HEK293 (cell line): ENCODE data around the gene ZNF280A.

Experiments
- KLF8 ChIP-seq: fragments of 450-650 bp; formaldehyde crosslinking; IDR thresholded peaks from 2 replicates; pipeline ENCODE4 v1.5.1; 2016; ENCODE audit warnings: missing biosample characterization, missing genetic modification characterization
- SETDB1 ChIP-seq: IDR thresholded peaks from one replicate; pipeline ENCODE4 v1.6.1; 2017; ENCODE audit warnings: mild to moderate bottlenecking, low read length, moderate library complexity, mixed read lengths; ENCODE audit not compliant: insufficient read length
- SP2 ChIP-seq: fragments of 450-650 bp; formaldehyde crosslinking; IDR thresholded peaks from 2 replicates; pipeline ENCODE4 v1.5.1; 2016; ENCODE audit warnings: missing biosample characterization, missing genetic modification characterization
- YY1 ChIP-seq: fragments of 450-650 bp; formaldehyde crosslinking; IDR thresholded peaks from 2 replicates; pipeline ENCODE4 v1.5.1; 2018; ENCODE audit warnings: missing biosample characterization, missing genetic modification characterization
- ZBTB17 ChIP-seq: fragments of 450-650 bp; formaldehyde crosslinking; IDR thresholded peaks from 2 replicates; pipeline ENCODE4 v1.5.1; 2016; ENCODE audit warnings: missing biosample characterization, missing genetic modification characterization
- ZBTB8A ChIP-seq: fragments of 450-650 bp; formaldehyde crosslinking; IDR thresholded peaks from 2 replicates; pipeline ENCODE4 v1.5.1; 2016; ENCODE audit warnings: missing biosample characterization, missing genetic modification characterization
- ZEB2 ChIP-seq: fragments of 450-650 bp; formaldehyde crosslinking; IDR thresholded peaks from 2 replicates; pipeline ENCODE4 v1.5.1; 2016; ENCODE audit warnings: missing biosample characterization, missing genetic modification characterization
- ZFHX2 ChIP-seq: fragments of 450-650 bp; formaldehyde crosslinking; conservative IDR thresholded peaks from 2 replicates; pipeline ENCODE4 v1.5.1; 2016; ENCODE audit warnings: missing biosample characterization, missing genetic modification characterization
- ZFP69B ChIP-seq: fragments of 450-650 bp; formaldehyde crosslinking; IDR thresholded peaks from 2 replicates; pipeline ENCODE4 v1.5.1; 2016; ENCODE audit warnings: missing biosample characterization, missing genetic modification characterization
- ZNF112 ChIP-seq: fragments of 450-650 bp; formaldehyde crosslinking; IDR thresholded peaks from 2 replicates; pipeline ENCODE4 v1.5.0; 2017; ENCODE audit warnings: missing biosample characterization, missing genetic modification characterization
- ZNF146 ChIP-seq: fragments of 450-650 bp; formaldehyde crosslinking; IDR thresholded peaks from 2 replicates; pipeline ENCODE4 v1.5.1; 2016; ENCODE audit warnings: missing biosample characterization, missing genetic modification characterization
- ZNF221 ChIP-seq: fragments of 450-650 bp; formaldehyde crosslinking; IDR thresholded peaks from 2 replicates; pipeline ENCODE4 v1.5.1; 2017; ENCODE audit warnings: missing biosample characterization, missing genetic modification characterization, borderline replicate concordance
- ZNF266 ChIP-seq: fragments of 450-650 bp; formaldehyde crosslinking; IDR thresholded peaks from 2 replicates; pipeline ENCODE4 v1.5.1; 2016; ENCODE audit warnings: missing biosample characterization, missing genetic modification characterization, low read depth
- ZNF366 ChIP-seq: fragments of 450-650 bp; formaldehyde crosslinking; conservative IDR thresholded peaks from 2 replicates; pipeline ENCODE4 v1.5.1; 2016; ENCODE audit warnings: missing biosample characterization, missing genetic modification characterization
- ZNF391 ChIP-seq: fragments of 450-650 bp; formaldehyde crosslinking; IDR thresholded peaks from 2 replicates; pipeline ENCODE4 v1.5.1; 2016; ENCODE audit warnings: low read depth, missing biosample characterization, missing genetic modification characterization, borderline replicate concordance
- ZNF394 ChIP-seq: fragments of 450-650 bp; formaldehyde crosslinking; IDR thresholded peaks from 2 replicates; pipeline ENCODE4 v1.5.1; 2016; ENCODE audit warnings: missing biosample characterization, missing genetic modification characterization, mild to moderate bottlenecking, moderate library complexity, borderline replicate concordance
- ZNF423 ChIP-seq: fragments of 450-650 bp; formaldehyde crosslinking; IDR thresholded peaks from 2 replicates; pipeline ENCODE4 v1.5.1; 2016; ENCODE audit warnings: missing biosample characterization, missing genetic modification characterization
- ZNF473 ChIP-seq: fragments of 450-650 bp; formaldehyde crosslinking; IDR thresholded peaks from 2 replicates; pipeline ENCODE4 v1.5.1; 2017; ENCODE audit warnings: missing biosample characterization, missing genetic modification characterization
- ZNF555 ChIP-seq: fragments of 450-650 bp; formaldehyde crosslinking; conservative IDR thresholded peaks from 2 replicates; pipeline ENCODE4 v1.5.1; 2017; ENCODE audit warnings: missing biosample characterization, mild to moderate bottlenecking, missing genetic modification characterization, inconsistent platforms
- ZNF560 ChIP-seq: fragments of 450-650 bp; formaldehyde crosslinking; IDR thresholded peaks from 2 replicates; pipeline ENCODE4 v1.5.1; 2017; ENCODE audit warnings: missing biosample characterization, missing genetic modification characterization, borderline replicate concordance
- ZNF596 ChIP-seq: fragments of 450-650 bp; IDR thresholded peaks from 2 replicates; pipeline ENCODE4 v1.5.0; 2018; ENCODE audit warnings: missing biosample characterization, mild to moderate bottlenecking, missing genetic modification characterization, moderate library complexity
- ZNF621 ChIP-seq: fragments of 450-650 bp; formaldehyde crosslinking; IDR thresholded peaks from 2 replicates; pipeline ENCODE4 v1.5.1; 2017; ENCODE audit warnings: missing biosample characterization, missing genetic modification characterization
- ZNF785 ChIP-seq: fragments of 450-650 bp; formaldehyde crosslinking; IDR thresholded peaks from 2 replicates; pipeline ENCODE4 v1.5.1; 2016; ENCODE audit warnings: missing biosample characterization, missing genetic modification characterization
- ZNF791 ChIP-seq: fragments of 450-650 bp; formaldehyde crosslinking; IDR thresholded peaks from 2 replicates; pipeline ENCODE4 v1.5.1; 2016; ENCODE audit warnings: missing biosample characterization, missing genetic modification characterization
- ZNF830 ChIP-seq: fragments of 450-650 bp; IDR thresholded peaks from 2 replicates; pipeline ENCODE4 v1.5.0; 2018; ENCODE audit warnings: missing biosample characterization, missing genetic modification characterization, low read depth, mild to moderate bottlenecking, moderate library complexity
- ZSCAN23 ChIP-seq: fragments of 450-650 bp; formaldehyde crosslinking; IDR thresholded peaks from 2 replicates; pipeline ENCODE4 v1.5.1; 2016; ENCODE audit warnings: missing biosample characterization, missing genetic modification characterization
- TF ChIP-seq, protein P1 (sequence below): fragments of 450-650 bp; formaldehyde crosslinking; IDR thresholded peaks from 2 replicates; pipeline ENCODE4 v1.5.1; 2017; ENCODE audit warnings: missing biosample characterization, missing genetic modification characterization
- TF ChIP-seq, protein P2 (sequence below): fragments of 450-650 bp; formaldehyde crosslinking; IDR thresholded peaks from 2 replicates; pipeline ENCODE4 v1.5.1; 2016; ENCODE audit warnings: missing biosample characterization, missing genetic modification characterization
- TF ChIP-seq, protein P3 (sequence below): fragments of 450-650 bp; formaldehyde crosslinking; conservative IDR thresholded peaks from 2 replicates; pipeline ENCODE4 v1.5.1; 2016; ENCODE audit warnings: low read depth, missing biosample characterization, missing genetic modification characterization
- TF ChIP-seq, protein P4 (sequence below): fragments of 450-650 bp; formaldehyde crosslinking; IDR thresholded peaks from 2 replicates; pipeline ENCODE4 v1.5.1; 2016; ENCODE audit warnings: missing biosample characterization, missing genetic modification characterization

The ZNF280A gene

DNA sequence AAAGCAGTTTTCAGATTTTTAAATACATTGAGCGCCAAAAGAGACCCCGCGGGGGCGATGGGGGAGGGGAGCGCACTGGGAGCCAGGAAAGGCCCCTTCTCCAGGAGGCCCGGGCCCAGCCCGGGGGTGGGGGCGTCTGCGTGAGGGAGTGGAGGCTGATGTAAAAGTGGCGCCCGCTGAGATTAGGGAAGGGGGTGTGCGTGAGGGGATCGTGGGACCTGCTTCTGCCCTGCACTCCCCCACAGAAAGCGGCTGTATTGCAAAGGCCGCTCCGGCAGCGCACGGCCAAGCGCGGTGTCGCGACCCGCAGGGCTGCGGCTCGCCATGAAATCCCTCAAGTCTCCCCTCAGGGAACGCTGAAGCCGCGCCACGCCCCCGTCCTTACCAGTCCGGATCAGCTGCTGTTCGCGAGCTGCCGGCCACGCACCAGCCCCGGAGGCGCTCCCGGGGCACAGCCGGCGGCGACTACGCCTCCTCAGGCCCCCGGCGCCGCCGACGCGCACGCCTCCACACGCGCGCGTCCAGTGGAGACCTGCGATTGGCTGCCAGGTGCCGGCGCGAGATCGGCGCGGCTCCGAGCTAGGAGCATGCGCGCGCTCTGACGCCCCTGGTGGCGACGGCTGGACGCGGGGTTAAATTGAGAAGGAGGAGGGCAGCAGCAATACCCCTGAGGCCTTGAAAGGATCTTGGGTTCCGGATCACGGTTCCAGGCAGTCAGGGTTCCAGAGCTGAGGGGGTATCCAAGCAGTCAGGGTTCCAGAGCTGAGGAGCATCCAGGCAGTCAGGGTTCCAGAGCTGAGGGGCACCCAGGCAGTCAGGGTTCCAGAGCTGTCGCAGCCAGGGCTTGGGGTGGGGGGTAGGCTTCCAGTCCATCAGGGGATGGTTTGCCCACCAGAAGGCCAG is 11.5 kb downstream of the ZNF280A start, which contains the start of gene ZNF280B (continued):
- TF ChIP-seq ZBTB8A (tag by site-specific recombination) (no peak), ZNF785 (tag by site-specific recombination) (no peak), ZSCAN23 (tag by site-specific recombination) (no peak), ZNF830 (tag by site-specific recombination) (no peak), ZFHX2 (tag by site-specific recombination) (peak; percentile 98), ZNF473 (tag by site-specific recombination) (no peak), KLF8 (peak; percentile 45; the same call in 1 of the 2 replicates), ZNF621 (tag by site-specific recombination) (no peak), ZEB2 (tag by site-specific recombination) (no peak), ZNF394 (tag by site-specific recombination) (no peak), ZNF791 (tag by site-specific recombination) (no peak), ZNF112 (no peak), ZNF221 (no peak), SETDB1 (no peak), ZNF555 (tag by site-specific recombination) (no peak), ZBTB17 (tag by site-specific recombination) (no peak), ZNF560 (tag by site-specific recombination) (no peak), ZNF596 (tag by site-specific recombination) (no peak; the same call in 1 of the 2 replicates), SP2 (tag by site-specific recombination) (peak; percentile 51; the same call in 1 of the 2 replicates), ZFP69B (no peak), ZNF391 (tag by site-specific recombination) (no peak), ZNF423 (tag by site-specific recombination) (no peak), YY1 (tag by site-specific recombination) (no peak; the same call in 1 of the 2 replicates), ZNF366 (tag by site-specific recombination) (no peak), ZNF266 (tag by site-specific recombination) (no peak), ZNF146 (tag by site-specific recombination) (no peak)
- TF ChIP-seq, protein P1, sequence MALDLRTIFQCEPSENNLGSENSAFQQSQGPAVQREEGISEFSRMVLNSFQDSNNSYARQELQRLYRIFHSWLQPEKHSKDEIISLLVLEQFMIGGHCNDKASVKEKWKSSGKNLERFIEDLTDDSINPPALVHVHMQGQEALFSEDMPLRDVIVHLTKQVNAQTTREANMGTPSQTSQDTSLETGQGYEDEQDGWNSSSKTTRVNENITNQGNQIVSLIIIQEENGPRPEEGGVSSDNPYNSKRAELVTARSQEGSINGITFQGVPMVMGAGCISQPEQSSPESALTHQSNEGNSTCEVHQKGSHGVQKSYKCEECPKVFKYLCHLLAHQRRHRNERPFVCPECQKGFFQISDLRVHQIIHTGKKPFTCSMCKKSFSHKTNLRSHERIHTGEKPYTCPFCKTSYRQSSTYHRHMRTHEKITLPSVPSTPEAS (tag by site-specific recombination) = no peak
- TF ChIP-seq, protein P2, sequence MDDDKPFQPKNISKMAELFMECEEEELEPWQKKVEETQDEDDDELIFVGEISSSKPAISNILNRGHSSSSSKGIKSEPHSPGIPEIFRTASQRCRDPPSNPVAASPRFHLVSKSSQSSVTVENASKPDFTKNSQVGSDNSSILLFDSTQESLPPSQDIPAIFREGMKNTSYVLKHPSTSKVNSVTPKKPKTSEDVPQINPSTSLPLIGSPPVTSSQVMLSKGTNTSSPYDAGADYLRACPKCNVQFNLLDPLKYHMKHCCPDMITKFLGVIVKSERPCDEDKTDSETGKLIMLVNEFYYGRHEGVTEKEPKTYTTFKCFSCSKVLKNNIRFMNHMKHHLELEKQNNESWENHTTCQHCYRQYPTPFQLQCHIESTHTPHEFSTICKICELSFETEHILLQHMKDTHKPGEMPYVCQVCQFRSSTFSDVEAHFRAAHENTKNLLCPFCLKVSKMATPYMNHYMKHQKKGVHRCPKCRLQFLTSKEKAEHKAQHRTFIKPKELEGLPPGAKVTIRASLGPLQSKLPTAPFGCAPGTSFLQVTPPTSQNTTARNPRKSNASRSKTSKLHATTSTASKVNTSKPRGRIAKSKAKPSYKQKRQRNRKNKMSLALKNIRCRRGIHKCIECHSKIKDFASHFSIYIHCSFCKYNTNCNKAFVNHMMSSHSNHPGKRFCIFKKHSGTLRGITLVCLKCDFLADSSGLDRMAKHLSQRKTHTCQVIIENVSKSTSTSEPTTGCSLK (tag by site-specific recombination) = no peak
- TF ChIP-seq, protein P3, sequence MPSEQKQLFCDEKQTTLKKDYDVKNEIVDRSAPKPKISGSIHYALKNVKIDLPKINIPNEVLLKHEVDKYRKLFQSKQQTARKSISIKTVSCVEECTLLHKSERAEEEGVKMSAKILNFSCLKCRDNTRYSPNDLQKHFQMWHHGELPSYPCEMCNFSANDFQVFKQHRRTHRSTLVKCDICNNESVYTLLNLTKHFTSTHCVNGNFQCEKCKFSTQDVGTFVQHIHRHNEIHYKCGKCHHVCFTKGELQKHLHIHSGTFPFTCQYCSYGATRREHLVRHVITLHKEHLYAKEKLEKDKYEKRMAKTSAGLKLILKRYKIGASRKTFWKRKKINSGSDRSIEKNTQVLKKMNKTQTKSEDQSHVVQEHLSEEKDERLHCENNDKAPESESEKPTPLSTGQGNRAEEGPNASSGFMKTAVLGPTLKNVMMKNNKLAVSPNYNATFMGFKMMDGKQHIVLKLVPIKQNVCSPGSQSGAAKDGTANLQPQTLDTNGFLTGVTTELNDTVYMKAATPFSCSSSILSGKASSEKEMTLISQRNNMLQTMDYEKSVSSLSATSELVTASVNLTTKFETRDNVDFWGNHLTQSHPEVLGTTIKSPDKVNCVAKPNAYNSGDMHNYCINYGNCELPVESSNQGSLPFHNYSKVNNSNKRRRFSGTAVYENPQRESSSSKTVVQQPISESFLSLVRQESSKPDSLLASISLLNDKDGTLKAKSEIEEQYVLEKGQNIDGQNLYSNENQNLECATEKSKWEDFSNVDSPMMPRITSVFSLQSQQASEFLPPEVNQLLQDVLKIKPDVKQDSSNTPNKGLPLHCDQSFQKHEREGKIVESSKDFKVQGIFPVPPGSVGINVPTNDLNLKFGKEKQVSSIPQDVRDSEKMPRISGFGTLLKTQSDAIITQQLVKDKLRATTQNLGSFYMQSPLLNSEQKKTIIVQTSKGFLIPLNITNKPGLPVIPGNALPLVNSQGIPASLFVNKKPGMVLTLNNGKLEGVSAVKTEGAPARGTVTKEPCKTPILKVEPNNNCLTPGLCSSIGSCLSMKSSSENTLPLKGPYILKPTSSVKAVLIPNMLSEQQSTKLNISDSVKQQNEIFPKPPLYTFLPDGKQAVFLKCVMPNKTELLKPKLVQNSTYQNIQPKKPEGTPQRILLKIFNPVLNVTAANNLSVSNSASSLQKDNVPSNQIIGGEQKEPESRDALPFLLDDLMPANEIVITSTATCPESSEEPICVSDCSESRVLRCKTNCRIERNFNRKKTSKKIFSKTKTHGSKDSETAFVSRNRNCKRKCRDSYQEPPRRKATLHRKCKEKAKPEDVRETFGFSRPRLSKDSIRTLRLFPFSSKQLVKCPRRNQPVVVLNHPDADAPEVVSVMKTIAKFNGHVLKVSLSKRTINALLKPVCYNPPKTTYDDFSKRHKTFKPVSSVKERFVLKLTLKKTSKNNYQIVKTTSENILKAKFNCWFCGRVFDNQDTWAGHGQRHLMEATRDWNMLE (tag by site-specific recombination) = peak; percentile 42; the same call in 1 of the 2 replicates
- TF ChIP-seq, protein P4, sequence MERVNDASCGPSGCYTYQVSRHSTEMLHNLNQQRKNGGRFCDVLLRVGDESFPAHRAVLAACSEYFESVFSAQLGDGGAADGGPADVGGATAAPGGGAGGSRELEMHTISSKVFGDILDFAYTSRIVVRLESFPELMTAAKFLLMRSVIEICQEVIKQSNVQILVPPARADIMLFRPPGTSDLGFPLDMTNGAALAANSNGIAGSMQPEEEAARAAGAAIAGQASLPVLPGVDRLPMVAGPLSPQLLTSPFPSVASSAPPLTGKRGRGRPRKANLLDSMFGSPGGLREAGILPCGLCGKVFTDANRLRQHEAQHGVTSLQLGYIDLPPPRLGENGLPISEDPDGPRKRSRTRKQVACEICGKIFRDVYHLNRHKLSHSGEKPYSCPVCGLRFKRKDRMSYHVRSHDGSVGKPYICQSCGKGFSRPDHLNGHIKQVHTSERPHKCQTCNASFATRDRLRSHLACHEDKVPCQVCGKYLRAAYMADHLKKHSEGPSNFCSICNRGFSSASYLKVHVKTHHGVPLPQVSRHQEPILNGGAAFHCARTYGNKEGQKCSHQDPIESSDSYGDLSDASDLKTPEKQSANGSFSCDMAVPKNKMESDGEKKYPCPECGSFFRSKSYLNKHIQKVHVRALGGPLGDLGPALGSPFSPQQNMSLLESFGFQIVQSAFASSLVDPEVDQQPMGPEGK (tag by site-specific recombination) = peak; percentile 56
